ENCODE results near the gene PLXNA1.

Gene PLXNA1

DNA sequence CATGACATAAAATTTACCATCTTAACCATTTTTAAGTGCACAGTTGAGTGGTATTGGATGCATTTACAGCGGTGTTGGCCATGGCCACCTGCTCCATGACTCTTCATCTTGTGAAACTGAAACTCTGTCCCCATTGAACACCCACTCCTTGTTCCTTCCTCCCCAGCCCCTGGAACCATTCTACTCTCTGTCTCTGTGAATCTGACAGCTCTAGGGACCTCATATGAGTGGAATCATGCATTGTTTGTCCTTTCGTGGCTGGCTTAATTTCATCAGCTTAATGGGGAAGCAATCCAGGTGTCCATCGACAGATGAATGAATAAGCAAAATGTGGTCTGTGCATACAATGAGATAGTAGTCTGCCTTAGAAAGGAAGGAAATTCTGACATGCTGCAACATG is 42.5 kb downstream of the PLXNA1 start:
- DNase-seq = no peak

DNA sequence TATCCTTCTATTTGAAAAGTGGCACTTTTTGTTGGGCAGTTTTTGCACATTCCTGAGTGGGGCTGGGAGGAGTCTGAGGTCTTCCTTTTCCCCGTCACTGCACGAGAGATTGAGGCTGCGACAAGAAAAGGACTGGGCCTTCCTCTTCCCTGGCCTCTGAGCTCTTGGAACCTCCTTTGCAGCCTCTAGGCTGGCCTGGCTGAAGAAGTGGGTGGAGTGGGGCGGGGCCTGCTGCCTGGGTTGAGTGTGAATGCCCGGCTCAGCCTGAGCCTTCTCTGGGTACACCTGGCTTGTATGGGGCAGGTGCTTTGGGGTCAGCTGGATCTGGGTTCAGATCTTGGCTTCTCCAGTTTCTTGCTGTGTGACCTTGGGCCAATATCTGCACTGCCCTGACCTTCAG is 43.1 kb downstream of the PLXNA1 start:
- no peak for DNase-seq

DNA sequence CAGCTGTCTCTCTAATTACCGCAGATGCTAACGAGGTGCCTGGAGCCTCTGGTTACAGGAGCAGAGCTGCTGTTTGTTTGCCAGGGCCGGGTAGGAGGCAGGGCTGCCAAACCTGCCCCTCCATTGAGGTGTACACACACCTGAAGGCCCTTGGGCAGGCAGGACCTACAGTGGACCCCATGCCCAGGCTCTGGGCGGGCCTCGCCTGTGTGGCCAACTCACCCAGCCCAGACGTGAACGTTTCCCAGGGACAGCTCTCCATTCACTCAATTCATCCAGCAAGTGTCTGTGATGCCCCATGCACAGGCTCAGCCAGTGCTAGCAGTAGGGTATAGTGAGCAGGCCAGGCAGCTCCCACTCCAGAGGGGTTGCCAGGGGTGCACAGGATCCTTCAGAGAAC is 43.7 kb downstream of the PLXNA1 start:
- DNase-seq = no peak

DNA sequence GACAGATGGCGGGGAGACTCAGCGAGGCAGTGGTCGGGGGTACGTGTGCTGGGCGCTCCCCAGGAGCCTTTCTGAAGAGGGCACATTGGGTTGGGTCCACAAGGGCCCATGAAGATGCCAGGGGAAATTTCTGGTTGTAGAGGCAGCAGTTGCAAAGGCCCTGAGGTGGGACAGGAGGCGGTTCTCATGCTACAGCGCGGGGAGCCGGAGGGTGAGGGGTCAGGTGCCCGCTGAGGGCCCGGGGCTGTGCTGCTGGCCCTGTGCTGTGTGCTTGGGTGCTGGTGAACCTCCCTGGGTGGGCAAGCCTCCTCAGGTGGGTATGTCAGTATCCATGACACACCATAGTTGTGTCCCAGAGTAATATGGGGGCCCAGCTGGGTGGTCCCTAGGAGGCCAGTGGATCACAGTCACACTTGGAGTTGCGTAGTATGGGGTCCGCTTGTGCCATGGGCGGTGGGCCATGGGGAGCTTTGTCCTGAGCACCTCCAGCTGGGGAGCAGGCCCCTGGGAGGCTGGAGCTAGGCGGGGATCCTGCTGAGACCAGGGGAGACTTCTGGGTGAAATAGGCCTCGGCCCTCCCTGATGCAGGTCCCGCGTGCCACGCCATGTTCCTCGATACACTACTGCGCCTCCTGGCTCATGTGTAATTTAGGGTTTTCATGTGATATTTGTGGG is 44.3 kb downstream of the PLXNA1 start:
- no peak for DNase-seq

DNA sequence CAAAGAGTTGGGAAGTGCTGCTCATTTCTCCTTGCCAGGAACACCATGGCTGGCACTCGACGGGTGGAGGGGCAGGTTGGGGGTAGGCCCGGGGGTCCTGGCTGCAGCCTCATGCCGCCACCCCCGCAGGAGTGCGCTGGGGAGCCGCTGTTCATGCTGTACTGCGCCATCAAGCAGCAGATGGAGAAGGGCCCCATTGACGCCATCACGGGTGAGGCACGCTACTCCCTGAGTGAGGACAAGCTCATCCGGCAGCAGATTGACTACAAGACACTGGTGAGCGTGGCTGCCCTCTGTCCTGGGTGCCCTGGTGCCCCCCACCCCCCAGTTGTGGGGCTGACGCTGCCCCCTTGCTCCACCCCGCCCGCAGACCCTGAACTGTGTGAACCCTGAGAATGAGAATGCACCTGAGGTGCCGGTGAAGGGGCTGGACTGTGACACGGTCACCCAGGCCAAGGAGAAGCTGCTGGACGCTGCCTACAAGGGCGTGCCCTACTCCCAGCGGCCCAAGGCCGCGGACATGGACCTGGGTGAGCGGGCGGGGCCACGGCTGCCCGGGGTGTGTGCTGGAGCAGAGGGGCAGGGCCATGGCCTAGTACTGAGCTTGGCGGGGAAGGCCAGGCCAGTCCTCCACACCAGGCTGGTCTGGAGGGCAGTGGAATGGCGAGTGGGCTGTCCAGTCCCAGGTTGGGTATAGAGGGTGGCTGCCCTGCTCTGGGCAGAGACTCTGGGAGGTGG is 45.1 kb downstream of the PLXNA1 start:
- DNase-seq = no peak

DNA sequence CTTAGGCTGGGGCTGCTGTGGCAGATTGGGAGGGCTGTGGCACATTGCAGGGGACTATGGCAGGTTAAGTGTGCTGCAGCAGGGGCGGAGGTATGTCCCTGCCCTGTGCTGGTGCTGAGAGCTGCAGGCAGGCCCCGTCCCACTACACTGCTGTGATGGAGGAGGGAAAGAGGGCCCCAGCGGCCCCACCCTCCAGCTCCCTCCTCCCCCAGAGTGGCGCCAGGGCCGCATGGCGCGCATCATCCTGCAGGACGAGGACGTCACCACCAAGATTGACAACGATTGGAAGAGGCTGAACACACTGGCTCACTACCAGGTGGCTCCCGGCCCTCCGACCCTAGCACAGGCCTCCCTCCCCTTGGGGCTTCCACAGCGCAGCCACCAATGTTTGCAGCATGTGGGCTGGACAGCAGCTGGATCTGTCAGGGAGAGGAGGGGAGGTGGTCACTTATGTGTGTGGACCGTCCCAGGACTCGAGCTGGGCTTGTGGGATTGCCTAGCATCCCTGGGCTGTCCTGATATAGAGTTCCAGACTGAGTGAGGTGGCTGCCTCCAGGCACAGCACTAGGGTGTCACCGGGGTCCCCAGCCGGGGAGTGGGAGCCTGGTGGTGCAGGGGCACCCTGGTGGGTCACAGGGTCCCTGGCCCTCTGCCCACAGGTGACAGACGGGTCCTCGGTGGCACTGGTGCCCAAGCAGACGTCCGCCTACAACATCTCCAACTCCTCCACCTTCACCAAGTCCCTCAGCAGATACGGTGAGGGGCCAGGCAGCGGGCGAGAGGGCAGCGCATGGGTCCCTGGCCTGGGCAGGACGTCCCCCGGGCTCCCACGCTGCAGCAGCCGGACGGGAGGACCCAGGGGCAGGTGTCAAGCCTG is 46.1 kb downstream of the PLXNA1 start:
- DNase-seq = no peak

DNA sequence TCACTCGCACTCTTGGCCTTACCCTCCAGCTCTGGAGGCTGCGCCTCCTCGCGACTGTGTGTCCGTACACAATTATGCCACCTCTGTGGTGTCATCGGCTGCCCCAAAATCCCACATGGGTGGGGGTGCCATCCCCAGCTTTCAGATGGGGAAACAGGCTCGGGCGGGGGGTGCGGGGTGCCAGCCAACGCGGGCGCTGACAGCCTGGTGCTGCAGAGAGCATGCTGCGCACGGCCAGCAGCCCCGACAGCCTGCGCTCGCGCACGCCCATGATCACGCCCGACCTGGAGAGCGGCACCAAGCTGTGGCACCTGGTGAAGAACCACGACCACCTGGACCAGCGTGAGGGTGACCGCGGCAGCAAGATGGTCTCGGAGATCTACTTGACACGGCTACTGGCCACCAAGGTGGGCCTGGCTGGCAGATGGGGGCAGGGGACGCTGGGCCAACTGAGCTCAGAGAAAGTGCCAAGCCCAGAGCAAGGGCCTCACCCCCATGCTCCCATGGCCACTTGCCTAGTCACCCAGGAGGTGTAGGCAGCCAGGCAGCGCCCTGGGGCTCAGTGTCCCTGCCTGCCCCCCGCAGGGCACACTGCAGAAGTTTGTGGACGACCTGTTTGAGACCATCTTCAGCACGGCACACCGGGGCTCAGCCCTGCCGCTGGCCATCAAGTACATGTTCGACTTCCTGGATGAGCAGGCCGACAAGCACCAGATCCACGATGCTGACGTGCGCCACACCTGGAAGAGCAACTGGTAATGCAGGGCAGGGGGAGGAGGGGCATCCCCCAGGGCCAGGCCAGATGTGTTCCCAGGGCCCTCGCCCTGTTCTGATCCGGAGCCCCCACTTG is 47.0 kb downstream of the PLXNA1 start:
- DNase-seq = no peak

DNA sequence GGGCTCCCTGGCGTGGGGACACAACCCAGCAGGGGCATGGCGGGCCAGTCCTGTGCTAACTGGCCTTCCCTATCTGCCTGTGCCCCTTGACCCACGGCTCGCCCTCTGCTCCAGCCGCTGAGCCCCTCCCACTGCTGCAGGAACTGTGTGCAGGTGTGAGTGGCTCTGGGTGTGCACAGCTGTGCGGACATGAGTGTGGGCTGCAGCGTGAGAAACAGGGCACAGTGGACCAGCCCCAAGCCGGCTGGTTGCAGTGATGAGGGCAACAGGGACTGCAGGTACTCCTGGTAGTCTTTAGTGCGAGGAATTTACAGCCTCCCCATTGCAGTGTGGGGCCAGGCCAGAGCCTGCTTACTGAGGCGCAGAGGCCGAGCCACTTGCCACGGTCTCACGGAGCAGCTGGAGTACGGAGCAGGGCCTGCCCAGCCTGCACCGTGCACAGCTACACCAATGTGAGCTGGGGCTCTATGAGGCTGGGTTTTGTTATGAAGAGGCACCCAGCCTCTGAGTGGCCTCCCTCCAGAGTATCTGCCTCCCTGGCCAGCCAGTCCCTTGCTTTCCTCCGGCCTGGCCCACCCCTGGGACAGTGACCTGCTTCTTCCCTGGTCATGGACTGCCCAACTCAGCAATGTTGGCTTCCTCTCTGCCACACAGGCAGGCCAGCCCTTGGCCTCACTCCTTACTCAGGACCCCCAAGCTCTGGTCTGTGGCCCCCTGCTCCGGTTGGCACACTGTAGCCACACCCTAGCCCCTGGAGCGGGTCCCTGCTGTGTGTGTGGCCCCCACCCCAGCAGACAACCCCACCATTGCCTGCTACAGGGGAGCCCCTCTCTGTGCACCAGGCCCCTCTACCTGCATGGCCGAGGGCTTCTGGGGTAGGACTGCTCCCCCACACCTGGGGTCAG is 47.8 kb downstream of the PLXNA1 start:
- DNase-seq = no peak

DNA sequence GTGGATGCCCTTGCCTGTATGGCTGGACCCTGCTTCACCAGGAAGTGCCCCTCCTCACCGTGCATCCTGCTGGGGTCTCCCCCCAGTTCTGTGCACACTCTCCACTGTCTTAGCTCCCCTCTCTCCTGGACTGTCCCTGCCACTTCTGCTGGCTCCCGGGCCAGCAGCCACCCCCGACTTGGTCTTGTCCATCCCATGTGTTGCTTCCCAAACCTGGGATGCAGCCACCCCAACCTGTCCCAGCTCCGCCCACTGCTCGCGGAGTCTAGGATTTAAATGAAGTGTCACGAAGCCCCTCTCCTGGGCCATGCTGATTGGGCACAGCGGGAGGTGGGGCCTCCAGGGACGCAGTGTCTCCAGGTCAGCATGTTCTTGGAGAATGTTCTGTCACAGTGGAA is 48.5 kb downstream of the PLXNA1 start:
- no peak for DNase-seq

DNA sequence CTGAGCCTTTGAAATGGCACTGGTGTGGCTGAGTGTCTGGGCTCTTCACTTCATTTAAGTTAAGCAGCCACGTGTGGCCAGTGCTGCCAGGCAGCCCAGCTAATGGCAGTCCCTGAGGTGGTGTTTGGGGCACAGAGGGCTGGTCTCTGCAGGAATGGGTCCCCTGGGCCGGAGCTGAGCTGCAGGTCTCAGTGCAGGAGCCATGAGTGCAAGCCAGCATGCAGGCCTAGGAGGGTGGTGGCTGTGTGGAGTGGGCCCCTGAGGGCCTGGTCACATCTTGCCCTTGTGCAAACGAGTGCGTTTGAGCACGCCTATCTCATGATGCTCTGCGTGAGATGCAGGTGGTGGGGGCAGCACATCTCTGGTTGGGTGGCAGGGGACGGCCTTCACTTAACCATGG is 48.9 kb downstream of the PLXNA1 start:
- no peak for DNase-seq

DNA sequence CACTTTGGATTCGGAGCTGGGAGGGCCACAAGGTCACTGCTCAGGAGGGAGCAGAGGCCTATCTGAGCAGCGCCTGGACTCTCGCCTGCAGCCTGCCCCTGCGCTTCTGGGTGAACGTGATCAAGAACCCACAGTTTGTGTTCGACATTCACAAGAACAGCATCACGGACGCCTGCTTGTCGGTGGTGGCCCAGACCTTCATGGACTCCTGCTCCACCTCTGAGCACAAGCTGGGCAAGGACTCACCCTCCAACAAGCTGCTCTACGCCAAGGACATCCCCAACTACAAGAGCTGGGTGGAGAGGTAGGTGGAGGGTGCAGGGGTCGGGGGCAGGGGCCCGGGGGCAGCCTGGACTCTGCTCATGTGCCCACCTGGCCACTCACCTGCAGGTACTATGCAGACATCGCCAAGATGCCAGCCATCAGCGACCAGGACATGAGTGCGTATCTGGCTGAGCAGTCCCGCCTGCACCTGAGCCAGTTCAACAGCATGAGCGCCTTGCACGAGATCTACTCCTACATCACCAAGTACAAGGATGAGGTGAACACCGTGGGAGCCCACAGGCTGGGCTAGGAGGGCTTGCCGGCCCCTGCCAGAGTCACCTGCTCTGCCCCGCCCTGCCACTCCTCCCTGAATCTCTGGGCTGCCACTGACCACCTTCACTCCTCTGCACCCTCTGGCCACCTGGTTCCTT is 49.5 kb downstream of the PLXNA1 start:
- no peak for DNase-seq

Data from GDM1 (cell line).